GM18511 (cell line): ENCODE measurements around the gene BCL2.
"Not testable (repeated sequence)": the region's sequence is repeated elsewhere in the genome, so short reads cannot be mapped to it uniquely, and the experiment has no call there.

Source experiments
- ATAC-seq: cut with Tn5 transposase; IDR thresholded peaks from one replicate; pipeline ENCODE4 v1.9.1; 2021; ENCODE audit warnings: mild to moderate bottlenecking, moderate library complexity; ENCODE audit not compliant: unreplicated experiment

BCL2 gene

DNA sequence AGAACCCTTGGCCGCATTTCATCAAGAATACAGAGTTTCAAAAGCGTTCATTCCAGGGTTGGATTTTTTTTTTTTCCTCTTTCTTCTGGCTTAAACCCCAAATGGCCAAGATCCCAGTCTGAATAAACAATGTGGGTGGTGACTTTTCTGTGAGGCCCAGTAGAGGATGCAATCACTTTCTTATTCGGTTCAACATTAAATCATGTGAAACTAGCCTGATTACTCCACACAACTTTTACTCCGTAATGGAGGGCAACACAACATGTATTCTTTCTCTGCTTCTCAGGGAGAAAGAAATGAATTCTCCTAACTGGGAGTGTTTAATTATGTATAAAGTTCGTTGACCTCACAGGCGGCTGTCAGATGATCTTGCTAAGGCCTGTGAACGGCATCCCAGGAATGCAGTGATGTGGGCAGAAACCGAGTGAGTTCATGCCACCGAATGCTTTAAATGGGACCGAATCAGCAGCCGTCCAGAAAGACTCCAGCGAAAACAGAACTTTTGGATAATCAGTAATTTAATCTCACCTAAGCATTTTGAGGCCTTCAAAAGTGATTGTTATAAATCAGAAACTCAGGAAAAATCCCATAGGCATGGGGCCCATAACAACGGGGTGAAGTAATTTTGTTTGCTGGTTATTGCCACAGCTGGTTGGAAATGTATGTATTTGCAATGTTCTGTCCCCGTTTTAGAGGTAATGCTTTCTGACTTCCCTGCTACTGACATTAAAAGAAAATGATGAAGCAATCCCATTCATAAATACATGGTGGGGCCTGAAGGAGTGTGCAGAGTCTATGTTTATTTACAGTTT, 81.5 kb downstream of the BCL2 start:
- no peak for ATAC-seq

DNA sequence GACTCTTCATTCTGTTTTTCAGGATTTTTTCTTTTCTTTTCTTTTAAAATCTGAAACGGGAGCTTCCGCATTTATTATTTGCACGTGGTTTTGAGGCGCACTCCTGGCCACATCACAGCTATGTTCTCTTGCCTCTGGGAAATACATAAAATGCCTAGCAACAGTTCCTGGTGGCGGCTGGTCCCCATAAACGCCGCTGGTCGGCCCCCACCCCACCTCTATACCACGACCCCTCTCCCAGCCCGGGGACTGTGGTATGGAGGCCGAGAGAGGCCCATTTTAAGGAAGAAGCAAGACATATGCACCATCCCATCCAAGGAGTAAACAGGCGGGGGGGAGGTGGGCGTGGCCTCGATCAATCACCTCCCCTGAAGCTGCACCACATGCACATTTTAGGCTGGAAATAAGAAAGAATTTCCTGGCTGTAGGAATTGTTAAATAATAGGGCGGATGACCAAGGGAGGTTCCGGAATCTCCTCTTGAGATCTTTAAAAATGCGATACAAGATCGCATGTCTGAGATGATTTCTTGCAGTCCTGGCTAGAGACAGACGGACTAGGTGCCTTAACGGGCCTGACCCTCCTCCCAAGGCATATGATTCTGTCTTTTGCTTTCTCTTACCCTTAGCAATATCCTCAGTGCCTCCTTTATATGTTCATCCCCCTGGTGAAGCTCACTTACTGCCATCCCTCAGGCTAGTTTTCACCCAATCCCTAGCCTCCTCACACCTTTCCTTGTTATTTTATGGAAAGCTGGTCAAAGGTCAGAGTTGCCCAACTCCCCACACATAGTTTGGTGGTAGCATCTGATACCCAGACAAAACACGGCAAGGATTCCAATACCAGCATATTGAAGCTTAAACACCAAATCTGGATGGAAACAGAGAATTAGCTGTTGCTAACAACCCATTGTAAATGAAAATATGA, 82.4 kb downstream of the BCL2 start:
- ATAC-seq: no peak

DNA sequence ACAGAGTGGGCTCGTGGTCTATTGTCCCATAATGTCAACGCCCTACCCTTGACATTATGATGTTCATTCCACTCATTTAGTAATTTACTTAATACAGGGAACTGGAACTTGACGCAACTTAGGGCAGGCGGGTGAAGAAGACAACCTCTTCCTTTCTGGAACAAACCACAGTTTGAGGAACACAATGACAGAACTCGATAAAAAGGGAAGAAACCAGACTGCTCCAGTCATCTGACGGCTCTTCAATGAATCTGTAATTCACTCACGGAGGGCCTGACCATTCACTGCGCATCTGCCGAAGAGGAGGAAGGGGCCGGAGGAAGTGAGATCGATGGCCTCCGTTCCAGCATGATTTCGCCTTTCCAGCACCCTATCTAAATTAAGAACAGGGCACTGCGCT, 83.2 kb downstream of the BCL2 start:
- ATAC-seq: no peak

DNA sequence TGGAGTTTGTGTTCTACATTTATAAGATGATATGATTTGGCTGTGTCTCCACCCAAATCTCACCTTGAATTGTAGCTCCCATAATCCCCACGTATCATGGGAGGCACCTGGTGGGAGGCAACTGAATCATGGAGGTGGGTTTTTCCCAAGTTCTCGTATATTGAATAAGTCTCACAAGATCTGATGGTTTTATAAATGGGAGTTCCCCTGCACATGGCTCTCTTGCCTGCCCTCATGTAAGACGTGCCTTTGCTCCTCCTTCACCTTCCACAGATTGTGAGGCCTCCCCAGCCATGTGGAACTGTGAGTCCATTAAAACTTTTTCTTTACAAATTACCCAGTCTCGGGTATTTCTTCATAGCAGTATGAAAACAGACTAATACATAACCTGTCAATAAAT, 83.6 kb downstream of the BCL2 start:
- ATAC-seq: not testable (repeated sequence)

DNA sequence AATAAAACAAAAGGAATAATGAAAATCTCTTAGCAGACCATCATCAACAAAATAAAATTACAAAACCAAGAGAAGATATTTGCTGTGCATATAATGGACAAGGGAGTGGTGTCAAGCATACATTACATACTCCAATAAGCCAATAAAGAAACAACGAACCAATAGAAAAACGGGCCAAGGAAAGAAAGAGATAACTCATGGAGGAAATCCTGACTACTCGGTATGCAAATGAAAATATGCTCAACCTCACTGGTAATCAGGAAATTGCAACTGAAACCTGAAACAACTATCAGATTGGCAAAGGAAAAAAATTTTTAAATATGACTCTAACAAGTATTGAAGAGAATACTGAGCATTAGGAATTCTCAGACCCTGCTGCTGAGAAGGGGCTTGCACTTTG, 84.7 kb downstream of the BCL2 start:
- ATAC-seq: no peak

DNA sequence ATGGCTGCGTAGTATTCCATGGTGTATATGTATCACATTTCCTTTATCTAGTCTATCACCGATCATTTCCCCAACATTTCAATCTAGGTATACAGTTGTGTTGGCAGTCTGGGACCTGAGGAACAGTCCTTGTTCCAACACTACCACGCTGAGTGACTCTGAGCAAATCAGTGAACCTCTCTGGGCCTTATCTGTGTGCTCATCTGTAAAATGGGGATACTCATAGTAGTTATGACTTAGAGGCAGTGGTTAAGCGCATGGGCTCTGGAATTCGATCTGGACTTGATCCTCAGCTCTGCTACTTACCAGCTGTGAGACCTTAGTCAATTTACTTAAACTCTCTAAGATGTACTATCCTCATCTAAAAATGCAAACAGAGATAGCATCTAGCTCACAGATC, 85.1 kb downstream of the BCL2 start:
- ATAC-seq: no peak

DNA sequence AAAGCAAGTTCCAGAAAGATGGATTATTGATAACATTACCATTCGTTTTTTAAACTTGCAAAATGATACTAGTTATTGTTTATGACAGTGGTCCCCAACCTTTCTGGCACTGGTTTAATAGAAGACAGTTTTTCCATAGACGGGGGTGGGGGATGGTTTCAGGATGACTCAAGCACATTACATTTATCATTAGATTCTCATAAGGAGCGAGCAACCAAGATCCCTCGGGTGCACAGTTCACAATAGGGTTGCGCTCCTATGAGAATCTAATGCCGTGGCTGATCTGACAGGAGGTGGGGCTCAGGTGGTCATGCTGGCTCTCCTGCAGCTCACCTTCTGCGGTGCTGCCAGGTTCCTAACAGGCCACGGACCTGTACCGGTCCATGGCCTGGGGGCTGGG, 86.2 kb downstream of the BCL2 start:
- ATAC-seq: peak; percentile 55

DNA sequence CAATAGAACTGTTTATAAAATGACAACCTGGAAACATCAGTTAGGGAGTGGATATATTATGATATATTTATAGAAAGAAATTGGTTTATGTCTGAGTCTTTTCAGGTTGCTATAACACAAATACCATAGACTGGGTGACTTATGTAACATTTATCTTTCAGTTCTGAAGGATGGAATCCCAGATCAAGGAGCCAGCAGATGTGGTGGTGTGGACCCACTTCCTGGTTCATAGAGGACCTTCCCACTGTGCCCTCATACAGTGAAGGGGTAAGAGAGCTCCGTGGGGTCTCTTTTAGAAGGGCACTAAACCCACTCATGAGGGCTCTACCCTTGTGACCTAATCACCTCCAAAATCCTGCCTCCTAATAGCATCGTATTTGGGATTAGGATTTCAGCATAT, 86.7 kb downstream of the BCL2 start:
- ATAC-seq: no peak

DNA sequence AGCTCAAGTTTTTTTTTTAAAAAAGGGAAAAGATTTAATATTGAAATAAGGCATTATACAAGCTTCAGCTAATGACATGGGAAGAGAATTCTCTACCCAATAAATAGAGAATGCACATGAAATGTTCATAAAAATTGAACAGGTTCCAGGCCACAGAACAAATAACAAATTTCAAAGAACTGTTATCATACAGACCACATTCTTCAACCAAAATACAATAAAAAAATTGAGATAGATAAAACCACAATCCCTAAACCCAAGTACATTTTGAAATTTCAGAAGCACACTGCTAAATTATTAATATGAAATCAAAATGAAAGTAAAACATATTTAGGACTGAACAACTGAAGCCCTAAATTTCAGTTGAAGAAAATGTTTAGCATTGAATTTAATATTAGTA, 89.6 kb downstream of the BCL2 start:
- ATAC-seq: no peak

DNA sequence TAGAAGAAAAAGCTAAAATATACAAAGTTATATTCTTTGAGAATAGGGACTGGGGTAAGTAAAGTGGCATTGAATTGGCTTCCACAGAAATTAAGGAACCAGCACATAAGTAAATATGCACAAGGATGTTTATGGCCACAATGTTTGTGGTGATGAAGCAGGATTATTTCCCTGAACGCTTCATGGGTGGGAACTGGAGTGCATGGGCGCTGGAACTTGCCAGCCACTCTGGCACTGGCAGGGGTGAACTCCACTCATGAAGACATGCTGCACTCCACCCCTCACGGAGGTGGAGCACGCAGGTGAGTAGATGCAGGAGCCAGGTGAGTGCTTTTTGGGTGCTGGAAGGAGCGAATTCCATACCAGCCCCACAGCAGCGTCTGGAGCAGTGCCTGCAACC, 94.1 kb downstream of the BCL2 start:
- ATAC-seq: no peak

DNA sequence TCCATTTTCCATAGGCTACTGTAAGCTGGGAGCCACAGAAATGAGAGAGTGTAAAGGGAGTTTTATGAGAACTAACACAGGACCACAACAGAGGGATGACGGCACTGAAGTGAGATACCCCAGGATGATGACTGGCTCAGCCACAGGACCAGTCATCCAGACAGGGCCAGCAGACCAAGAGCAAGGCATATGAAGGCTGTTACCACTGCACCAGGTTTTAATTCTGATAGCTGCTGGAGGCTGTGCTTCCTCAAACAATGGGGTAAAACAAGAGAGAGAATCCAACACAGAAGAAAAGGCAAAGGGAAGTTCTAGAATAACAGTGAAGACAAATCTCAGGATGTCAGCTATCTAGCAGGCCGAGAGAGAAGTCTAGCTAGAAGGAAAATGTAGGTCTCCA, 94.9 kb downstream of the BCL2 start:
- ATAC-seq: peak; percentile 67

DNA sequence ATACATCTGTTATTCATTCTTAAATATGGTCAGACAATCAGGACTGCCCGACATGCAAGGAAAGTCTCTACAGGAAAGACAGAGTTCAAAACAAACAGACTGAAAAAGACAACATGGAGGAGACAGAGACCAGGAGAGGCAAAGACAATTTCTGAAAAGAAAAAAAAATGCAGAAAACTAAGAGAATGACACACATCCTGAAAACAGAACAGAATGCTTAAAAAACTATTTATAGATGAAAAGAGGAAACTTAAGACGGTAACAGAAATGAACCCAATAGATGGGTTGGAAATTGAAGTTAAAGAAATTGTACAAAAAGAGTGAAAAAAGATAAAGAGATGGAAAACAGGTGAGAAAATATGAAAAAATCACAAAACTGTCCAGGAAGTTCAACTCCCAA, 95.7 kb downstream of the BCL2 start:
- ATAC-seq: no peak

DNA sequence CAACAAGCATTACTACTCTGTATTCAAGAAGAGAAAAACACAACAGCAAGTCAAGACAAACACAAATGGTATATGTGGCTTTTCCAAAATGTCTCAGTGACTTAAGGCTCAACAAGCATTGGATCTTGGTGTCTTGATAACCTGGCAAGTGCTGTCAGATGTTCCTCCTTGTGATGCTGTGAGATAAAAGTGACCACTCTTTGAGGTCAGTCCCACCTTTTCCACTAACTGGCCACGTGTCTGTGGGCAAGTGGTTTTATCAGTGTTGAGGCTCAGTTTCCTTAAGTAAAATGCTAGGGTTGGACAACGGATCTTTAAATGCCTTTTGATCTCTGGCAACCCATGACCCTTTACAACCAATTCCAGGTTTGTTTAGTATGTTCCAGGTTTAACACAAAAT, 98.7 kb downstream of the BCL2 start:
- no peak for ATAC-seq

DNA sequence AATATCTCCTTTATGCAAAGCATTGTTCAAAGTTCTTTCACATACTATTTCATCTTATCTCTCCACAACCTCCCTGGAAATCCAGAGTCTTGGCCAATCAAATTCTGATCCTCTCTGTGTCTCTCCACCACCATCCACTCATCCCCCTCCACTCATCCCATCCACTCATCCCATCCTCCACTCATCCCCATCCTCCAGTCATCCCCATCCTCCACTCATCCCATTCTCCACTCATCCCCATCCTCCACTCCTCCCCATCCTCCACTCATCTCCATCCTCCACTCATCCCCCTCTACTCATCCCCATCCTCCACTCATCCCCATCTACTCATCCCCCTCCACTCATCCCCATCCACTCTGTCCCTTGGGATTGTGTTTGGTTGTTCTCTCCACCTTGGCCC, 101.1 kb downstream of the BCL2 start:
- ATAC-seq: no peak

DNA sequence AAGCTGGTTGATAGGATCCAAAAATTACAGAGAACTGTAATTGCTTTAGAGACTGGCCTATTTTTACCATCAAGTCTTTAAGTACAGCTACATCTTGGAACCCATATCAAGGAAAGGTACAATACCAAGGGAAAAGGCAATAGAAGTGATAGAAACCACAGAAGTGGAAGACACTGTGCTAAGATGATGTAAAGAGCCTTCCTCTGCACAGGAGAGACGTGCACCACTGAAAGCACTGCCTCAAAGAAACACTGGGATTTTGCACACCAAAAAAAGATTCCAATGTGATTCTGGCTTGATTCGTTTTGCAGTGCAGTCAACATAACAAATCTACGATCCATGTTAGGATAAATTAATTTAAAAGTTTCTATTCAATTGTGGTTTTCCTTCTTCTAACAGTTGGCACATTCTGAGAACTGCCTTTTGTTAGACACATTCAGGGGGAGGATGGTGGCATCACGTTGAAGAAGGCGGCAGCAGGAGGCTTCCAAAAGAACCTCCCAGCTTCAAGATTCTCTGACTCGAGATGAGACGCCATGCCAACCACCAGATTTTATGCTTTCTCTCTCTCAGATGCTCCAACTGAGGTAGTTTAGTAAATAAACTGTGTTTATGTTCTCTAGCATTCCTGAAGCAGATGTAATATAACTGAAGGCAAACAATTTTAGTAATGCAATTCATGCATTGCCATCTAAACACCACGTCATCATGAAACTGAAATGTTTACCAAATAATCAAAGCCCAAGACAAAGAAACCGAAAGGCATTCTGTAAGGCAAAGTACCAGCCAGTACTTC, 102.9 kb downstream of the BCL2 start:
- peak; percentile 63 for ATAC-seq

DNA sequence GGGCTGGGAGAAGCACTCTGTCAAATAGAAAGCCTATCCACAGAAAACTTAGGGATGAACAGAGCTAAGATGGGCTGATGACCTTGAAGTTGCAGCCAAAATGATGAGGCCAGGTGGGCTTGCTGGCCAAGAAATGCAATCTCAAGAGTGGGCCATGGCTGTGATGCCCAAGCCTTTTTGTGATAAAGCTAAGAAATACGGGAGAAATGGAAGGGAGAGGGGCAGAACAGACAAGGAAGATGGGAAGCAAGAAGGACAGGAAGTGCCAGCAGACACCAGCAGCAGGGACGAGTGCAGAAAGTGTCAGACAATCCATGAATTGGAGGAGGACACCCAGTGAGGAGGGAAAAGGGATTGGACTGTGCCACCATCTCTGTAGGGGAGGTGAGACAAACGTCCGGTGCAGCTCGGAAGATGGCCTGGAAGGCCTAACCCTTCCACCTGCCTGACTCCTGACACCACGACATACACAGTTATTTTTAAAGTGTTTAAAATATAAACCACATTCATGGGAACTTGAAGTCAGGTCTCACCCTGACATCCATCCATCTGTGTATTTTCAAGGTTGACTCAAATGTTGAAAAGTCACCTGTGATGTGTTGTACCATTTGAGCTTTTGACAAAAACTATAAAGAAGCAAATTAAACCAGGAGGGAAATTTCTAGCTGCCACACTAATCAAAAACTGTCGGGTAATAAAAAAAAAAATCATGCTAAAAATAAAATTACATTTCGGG, 105.5 kb downstream of the BCL2 start:
- no peak for ATAC-seq

DNA sequence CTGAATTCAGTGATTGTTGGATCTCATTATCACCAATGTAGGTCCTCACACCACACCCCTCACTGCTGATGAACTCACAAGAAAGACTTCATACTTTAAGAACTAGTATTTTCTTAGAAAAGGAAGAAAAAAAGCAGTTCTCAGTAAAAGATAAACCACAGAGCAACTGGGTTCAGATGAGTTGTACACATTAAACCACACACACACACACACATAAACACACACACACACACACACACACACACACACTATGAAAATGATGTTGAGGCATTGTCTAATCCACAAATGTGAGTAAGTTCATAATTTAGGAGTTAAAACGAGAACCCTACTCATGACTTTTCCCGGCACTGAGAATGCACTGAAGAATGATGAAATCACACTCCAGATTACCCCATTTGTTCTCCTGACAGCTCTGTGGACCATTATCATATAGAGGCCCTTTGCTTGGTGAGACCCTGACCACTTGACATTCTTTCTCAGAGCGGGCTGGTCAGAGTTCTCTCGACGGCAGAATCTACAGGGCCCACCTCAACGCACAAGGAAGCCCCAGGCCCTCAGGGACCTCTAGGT, 106.2 kb downstream of the BCL2 start:
- ATAC-seq: no peak

DNA sequence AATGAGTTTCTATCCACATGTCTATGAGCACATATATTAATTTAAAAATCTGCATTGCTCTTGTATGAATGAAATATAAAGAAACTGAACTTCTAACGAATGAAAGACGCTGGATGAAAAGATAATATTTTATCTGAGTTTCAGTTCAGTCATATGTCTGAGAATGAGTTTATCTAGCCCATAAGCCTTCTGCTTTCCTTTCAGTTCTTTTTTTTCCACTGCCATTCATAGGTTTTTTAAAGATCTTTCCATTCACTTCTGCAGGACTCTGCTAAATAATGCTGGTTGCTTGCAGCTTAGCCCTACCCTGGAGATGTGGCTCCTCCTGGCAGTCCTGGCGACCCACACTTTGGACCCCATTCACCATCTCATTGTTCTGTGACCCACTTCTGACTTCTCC, 109.0 kb downstream of the BCL2 start:
- no peak for ATAC-seq

DNA sequence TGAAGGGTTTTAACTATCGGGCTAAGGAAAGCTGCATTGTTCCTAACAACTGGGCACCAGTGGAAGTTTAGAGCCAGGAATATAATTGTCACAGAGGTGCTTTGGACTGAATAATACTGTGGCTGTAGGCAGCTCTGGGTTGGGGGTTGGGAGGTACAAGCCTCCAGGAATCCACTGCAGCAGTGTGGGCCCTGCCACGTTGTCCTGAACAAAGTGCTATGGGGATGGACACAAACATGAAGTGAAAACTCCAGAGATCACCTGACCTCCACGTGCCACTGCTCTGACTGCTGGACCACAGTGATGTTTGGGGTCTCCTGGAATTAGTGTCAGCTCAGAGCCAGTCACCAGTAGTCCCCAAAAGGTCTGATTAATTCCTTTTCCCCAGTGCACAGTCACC, 110.9 kb downstream of the BCL2 start:
- ATAC-seq: no peak

DNA sequence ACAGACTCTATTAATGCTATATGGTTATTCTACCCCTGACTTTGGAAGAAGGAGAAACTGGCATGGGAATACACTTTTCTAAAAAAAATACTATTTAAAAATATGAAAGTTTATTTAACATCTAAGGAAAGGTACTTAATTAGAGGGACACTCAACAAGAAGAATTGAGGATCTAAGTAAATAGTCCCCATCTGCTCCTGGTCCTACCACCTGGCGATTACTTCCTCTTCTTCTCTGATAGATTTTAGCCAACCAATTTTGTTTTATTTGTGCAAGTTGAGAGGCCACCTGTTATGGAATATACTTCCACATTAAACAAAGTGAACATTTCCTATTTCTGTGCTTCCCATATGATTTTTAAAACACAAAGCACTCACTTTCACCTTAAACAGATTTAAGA, 111.7 kb downstream of the BCL2 start:
- ATAC-seq: peak; percentile 19
